Upper lobe of right lung (tissue), 1 donor: ENCODE data around the gene FAM120AOS. TPM values are rescaled to one million over a fixed set of nuclear protein-coding genes. Genes with fewer than 3 reads are reported as not detected.
A peak's percentile ranks its signal among the peaks of the same experiment; 100 is the strongest.

Experiments used
- ATAC-seq: fragments of 200-7000 bp; cut with Tn5 transposase; one replicate; pipeline ENCODE4 v1.9.1; 2020; ENCODE audit warnings: mild to moderate bottlenecking, moderate library complexity
- DNase-seq: peaks from one replicate; pipeline ENCODE4 v3.0.0-alpha.2; 2020
- H3K27ac ChIP-seq: fragments of 200-600 bp; one replicate; pipeline ENCODE4 v1.8.0; 2022
- H3K27me3 ChIP-seq: fragments of 200-600 bp; one replicate; pipeline ENCODE4 v1.8.0; 2022; ENCODE audit warnings: mild to moderate bottlenecking
- H3K36me3 ChIP-seq: fragments of 200-600 bp; one replicate; pipeline ENCODE4 v1.8.0; 2022
- H3K4me1 ChIP-seq: fragments of 200-600 bp; one replicate; pipeline ENCODE4 v1.8.0; 2022
- H3K4me3 ChIP-seq: fragments of 200-600 bp; one replicate; pipeline ENCODE4 v1.8.0; 2022; ENCODE audit warnings: mild to moderate bottlenecking
- H3K9me3 ChIP-seq: fragments of 200-600 bp; one replicate; pipeline ENCODE4 v1.8.0; 2022
- intact Hi-C: fragments of 100-400 bp; cut with DNase I; formaldehyde crosslinking; loops from one replicate; pipeline ENCODE4 v1.11.0; 2022
- long read RNA-seq: library from polyadenylated mRNA; unstranded; transcript quantifications from one replicate; pipeline ENCODE4 v2.0.0, GENCODE V29; 2021
- total RNA-seq: library from RNA; stranded (reverse); fragmentation: NEBNext Ultra II Directional; extraction: Animal tissue kit (Norgen Biotek cat#: 25700); gene quantifications from one replicate; pipeline ENCODE4 v1.2.1, GENCODE V29; 2021
- TF ChIP-seq, protein P1 (sequence below): fragments of 200-600 bp; IDR thresholded peaks from one replicate; pipeline ENCODE4 v1.8.0; 2022; ENCODE audit warnings: antibody characterized with exemption
- donor health status: DM: no; HTN: yes; CAD: no; lungs with severe emphysema.

Gene FAM120AOS
- 46.0 TPM for total RNA-seq
- long read RNA-seq, transcript FAM120AOS-208 (4 exons, 1,280 nt) = minor isoform, 8 of 111 reads
- long read RNA-seq, transcript FAM120AOS-207 (3 exons, 1,905 nt) = minor isoform, 7 of 111 reads
- long read RNA-seq, transcript FAM120AOS-202 (3 exons, 1,800 nt) = major isoform, 42 of 111 reads
- long read RNA-seq, transcript FAM120AOS-206 (4 exons, 1,491 nt) = minor isoform, 36 of 111 reads
- long read RNA-seq, partial matches to known transcripts = 1 of 111 reads
- long read RNA-seq, other reads (novel, unspliced or antisense) = 15 of 111 reads

DNA sequence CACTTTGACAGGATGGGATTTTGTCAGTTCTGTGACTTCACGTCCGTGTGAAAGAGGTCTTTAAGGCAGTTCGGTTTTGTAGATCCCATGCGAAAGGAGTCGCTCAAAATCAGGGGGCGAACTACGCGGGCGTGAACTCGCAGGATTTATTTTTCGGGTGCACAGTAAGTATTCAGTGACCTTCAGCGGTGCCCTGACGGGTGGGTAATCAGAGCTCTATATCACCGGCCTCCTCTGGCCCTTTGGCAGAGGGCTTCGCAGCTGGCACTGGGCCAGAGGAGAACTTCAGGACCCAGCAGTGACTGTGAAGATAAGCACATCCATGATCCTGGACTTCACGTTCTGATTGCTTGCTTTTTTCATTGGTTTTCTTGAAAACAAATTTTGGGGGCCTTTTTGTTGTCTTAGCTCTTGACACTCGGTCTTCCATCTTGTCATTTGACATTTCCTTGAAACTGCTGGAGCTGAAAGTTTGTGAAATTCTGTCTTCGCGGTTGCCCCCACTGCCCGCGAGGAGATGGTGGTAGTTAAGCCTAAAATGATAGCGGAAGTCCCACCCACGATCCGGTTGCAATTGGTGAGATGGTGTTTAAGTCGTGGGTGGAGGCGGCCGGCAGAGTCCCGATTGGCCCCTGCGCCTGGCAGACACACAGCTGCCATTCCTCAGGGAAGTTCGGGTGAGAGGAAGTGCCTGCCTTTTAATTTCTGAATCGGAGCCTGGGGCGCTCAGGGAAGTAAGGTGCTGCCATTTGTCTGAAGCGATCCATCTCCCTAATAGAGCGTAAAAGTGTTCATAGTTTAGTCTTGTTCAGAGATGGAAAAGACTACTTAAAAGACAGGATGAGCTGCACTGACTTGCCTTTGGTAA, at the start of gene FAM120AOS:
TSS of gene FAM120AOS (minus strand) at position 535 of the 868 bp plus-strand sequence. CDS start 872 bp downstream, outside the sequence.
- DNase-seq (peak; percentile 94), ATAC-seq (peak; percentile 89)
- H3K9me3 ChIP-seq = no peaks in the 10 kb centered on the region
- peak within 1 kb of the TSS; percentile 95 for H3K27ac ChIP-seq
- intact Hi-C loops = no loop called here
- H3K36me3 ChIP-seq = peaks cover 16% of the 10 kb centered on the region
- peak within 1 kb of the TSS; percentile 86 for H3K4me3 ChIP-seq
- H3K4me1 ChIP-seq = peaks cover 57% of the 10 kb centered on the region
- no peaks in the 10 kb centered on the region for H3K27me3 ChIP-seq
- TF ChIP-seq, protein P1, sequence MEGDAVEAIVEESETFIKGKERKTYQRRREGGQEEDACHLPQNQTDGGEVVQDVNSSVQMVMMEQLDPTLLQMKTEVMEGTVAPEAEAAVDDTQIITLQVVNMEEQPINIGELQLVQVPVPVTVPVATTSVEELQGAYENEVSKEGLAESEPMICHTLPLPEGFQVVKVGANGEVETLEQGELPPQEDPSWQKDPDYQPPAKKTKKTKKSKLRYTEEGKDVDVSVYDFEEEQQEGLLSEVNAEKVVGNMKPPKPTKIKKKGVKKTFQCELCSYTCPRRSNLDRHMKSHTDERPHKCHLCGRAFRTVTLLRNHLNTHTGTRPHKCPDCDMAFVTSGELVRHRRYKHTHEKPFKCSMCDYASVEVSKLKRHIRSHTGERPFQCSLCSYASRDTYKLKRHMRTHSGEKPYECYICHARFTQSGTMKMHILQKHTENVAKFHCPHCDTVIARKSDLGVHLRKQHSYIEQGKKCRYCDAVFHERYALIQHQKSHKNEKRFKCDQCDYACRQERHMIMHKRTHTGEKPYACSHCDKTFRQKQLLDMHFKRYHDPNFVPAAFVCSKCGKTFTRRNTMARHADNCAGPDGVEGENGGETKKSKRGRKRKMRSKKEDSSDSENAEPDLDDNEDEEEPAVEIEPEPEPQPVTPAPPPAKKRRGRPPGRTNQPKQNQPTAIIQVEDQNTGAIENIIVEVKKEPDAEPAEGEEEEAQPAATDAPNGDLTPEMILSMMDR = no peak

DNA sequence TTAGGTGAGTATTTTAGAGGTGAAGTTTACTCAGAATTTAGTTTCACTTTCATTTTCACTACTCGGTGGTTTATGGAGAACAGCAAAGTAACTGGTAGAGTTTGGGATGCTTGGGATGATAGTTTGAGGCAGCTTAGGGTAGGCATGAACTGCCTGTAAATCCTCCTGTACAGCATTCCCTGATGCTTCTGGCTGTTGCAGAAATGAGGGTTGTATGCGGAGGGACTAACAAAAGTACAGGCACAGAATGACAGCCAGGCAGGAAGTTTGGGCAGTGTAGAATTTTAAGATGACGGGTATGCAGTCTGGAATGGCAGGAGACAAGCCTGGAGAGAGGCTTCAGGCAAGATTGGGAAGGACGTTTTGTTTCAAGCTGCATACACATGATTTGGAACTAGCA, 48.0 kb upstream of the FAM120AOS start:
- intact Hi-C loops = no loop called here
- ATAC-seq = peak; percentile 19
- no peak for DNase-seq
- Histone ChIP-seq H3K4me1 (peaks cover 22% of the 10 kb centered on the region), H3K27me3 (no peaks in the 10 kb centered on the region), H3K4me3 (peak overlapping the region; percentile 42), H3K27ac (peak overlapping the region; percentile 81), H3K36me3 (peaks cover 50% of the 10 kb centered on the region), H3K9me3 (no peaks in the 10 kb centered on the region)
- TF ChIP-seq, protein P1 = no peak

DNA sequence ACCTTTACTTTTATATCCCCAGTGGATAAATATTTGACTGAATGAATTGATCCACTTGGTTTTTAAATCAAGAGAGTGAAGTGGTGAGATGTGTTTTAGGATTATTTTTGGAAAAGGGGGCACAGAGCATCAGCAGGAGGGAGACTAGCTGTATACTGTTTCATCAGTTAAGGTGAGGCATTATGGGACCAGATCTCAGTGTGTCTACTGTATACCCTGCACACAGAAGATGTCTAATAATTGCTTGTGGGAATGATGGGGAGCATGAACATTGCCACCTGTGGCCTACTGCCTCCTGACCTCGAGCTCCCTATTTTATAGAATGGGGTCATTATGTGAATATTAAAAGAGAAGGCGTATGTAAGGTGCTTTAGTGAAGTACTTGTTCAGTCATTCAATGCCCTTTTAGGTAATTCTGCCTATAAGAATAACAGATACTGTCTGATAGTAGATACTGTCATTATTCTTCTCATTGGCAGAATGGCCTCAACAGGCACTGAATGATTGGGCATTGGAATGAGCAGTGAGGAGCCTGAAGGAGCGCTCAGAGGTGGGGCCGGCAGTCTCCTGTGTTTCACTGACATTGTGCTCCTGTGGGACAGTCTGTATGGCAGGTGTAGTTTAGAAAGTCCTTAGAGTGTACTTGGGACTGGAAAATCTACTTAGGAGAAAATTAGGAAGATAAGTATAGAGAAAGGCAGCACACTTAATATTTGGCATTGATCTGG, 47.4 kb upstream of the FAM120AOS start:
- DNase-seq (peak; percentile 29), ATAC-seq (peak; percentile 24)
- Histone ChIP-seq H3K27ac (peak overlapping the region; percentile 81), H3K9me3 (no peaks in the 10 kb centered on the region), H3K4me3 (peak overlapping the region; percentile 42), H3K27me3 (no peaks in the 10 kb centered on the region), H3K36me3 (peaks cover 53% of the 10 kb centered on the region), H3K4me1 (peaks cover 22% of the 10 kb centered on the region)
- intact Hi-C loops = no loop called here
- TF ChIP-seq, protein P1 = no peak

DNA sequence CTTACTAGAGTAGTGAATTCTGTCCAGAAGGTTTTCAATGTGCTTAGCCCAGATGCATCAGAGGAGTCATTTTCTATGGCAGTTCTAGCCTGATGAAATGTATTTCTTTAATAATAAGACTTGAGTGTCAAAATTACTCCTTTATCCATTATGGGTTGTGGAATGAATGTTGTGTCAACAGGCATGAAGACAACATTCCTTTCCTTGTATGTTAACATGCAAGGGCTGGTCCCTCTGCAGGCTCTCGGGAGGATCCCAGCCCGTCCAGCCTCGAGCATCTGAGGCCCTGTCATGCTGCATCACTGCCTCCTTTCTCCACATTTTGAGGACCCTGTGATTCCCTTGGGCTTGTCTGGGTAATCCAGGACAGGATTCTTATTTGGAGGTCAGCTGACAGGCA, 42.9 kb upstream of the FAM120AOS start:
- TF ChIP-seq, protein P1 = no peak
- no peak for DNase-seq
- ATAC-seq = no peak
- Histone ChIP-seq H3K9me3 (no peaks in the 10 kb centered on the region), H3K4me3 (no peak overlapping the region), H3K4me1 (peaks cover 11% of the 10 kb centered on the region), H3K36me3 (peaks cover 58% of the 10 kb centered on the region), H3K27me3 (no peaks in the 10 kb centered on the region), H3K27ac (no peak overlapping the region)
- intact Hi-C loops = no loop called here

DNA sequence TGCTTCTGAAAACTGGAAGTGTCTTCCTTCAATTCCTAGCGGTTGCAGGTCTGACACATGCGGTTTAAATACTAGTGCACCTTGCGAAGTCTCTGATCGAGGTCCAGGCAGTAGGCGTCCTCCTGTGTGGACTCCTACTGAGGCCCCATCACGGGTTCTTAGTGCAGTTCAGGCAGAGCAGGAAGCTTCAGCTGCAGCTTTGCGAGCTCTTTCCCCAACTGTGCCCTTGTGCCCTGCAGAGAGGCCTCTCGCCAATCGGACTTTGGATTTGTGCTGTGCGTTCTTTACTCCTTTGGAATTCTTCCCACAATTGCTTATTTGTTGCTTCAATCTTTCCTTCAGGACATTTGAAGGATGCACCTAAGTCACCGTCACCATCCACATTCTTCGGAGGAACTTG, 40.6 kb upstream of the FAM120AOS start:
- Histone ChIP-seq H3K36me3 (peaks cover 47% of the 10 kb centered on the region), H3K27ac (no peak overlapping the region), H3K4me3 (no peak overlapping the region), H3K9me3 (no peaks in the 10 kb centered on the region), H3K27me3 (no peaks in the 10 kb centered on the region), H3K4me1 (peaks cover 15% of the 10 kb centered on the region)
- TF ChIP-seq, protein P1 = no peak
- DNase-seq = peak; percentile 22
- intact Hi-C loops = no loop called here
- ATAC-seq = no peak
